HUES6 (cell line): ENCODE data around the gene CDC37L1.

Experiments
- H3K27ac ChIP-seq: 2 replicates; pipeline ENCODE4 v1.7.0; 2013; ENCODE audit warnings: low read depth, mild to moderate bottlenecking, low read length, inconsistent platforms
- H3K27me3 ChIP-seq: 2 replicates; pipeline ENCODE4 v1.6.1; 2013; ENCODE audit warnings: low read length; ENCODE audit not compliant: control insufficient read depth, insufficient read depth
- H3K36me3 ChIP-seq: 2 replicates; pipeline ENCODE4 v1.6.1; 2013; ENCODE audit warnings: low read length; ENCODE audit not compliant: control insufficient read depth, insufficient read depth
- H3K4me1 ChIP-seq: 2 replicates; pipeline ENCODE4 v1.6.1; 2013; ENCODE audit warnings: low read length; ENCODE audit not compliant: control insufficient read depth, insufficient read depth
- H3K4me3 ChIP-seq: 2 replicates; pipeline ENCODE4 v1.5.1; 2013; ENCODE audit warnings: low read depth, low read length
- H3K9ac ChIP-seq: one replicate; pipeline ENCODE4 v1.6.1; 2013; ENCODE audit warnings: mild to moderate bottlenecking, low read length
- H3K9me3 ChIP-seq: 2 replicates; pipeline ENCODE4 v1.6.1; 2013; ENCODE audit warnings: low read depth, low read length; ENCODE audit not compliant: control insufficient read depth, insufficient read depth

The CDC37L1 gene

DNA sequence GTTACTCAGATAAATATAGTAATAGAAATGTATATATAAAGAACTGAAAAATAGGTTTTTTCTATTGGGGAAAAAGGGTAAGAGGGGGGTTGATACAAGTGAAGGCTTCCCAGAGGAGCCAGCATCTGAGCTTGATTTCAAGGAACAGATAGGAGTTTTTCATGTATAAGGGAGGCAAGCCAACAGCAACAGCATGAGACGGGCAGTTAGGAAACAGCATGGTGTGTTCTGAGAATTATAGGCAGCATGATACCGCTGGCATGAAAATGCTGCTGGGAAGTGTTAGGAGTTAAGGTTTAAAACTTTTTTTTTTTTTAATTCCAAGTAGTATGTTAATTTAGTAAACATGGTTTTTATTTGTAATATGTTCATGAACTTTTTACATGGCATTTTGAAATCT lies 9.7 kb downstream of the CDC37L1 start:
- Histone ChIP-seq H3K4me3 (no peak overlapping the region), H3K9ac (no peak overlapping the region), H3K27ac (no peak overlapping the region), H3K9me3 (no peaks in the 10 kb centered on the region), H3K27me3 (no peaks in the 10 kb centered on the region), H3K4me1 (0 out of 2 replicates have a peak, but pooled peaks cover 2% of the 10 kb centered on the region), H3K36me3 (peaks cover 38% of the 10 kb centered on the region)

DNA sequence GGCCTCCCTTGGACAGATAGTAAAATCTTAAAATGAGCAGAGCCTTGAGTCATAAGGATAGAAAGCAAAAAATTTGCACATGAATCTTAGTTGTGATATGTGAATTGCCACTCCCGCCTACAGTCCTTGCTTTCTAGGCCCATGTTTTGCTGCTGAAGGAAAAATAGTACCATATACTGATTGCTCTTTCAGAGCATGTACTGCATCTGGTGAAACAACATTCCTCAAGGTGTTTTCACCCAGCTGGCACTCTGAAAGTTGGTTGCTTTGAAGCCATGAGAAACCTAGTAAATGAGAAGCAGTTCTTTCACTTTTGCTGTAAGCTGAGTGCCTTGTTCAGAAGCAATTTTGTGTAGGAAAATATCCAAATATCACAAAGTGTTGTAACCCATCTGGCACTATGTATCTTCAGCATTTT lies 10.3 kb downstream of the CDC37L1 start:
- Histone ChIP-seq H3K27ac (no peak overlapping the region), H3K4me3 (no peak overlapping the region)

DNA sequence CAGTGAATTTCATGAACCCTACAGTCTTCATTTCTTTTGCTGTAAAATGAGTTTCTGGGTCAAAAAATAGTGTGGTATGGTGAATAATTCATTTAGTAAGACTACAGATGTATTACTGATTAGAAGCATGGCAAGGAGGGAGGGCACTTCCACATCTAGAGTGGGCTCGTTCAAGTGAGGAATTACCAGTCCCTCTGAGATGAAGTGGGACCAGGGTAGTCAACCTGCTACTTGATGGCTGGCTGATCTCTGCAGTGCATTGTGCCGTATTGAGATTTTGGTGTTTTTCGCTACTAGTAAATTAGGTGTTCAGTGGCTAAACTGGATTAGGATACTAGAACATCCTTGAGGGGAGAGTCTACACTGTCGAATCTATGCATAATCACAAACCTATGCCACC lies 10.8 kb downstream of the CDC37L1 start:
- Histone ChIP-seq H3K9ac (no peak overlapping the region), H3K36me3 (peaks cover 36% of the 10 kb centered on the region), H3K27me3 (no peaks in the 10 kb centered on the region), H3K9me3 (no peaks in the 10 kb centered on the region), H3K27ac (no peak overlapping the region), H3K4me3 (no peak overlapping the region), H3K4me1 (0 out of 2 replicates have a peak, but pooled peaks cover 2% of the 10 kb centered on the region)

More for the DNA sequence above, 10.3 kb downstream of the CDC37L1 start:
- Histone ChIP-seq H3K9me3 (no peaks in the 10 kb centered on the region), H3K9ac (no peak overlapping the region), H3K27me3 (no peaks in the 10 kb centered on the region), H3K36me3 (peaks cover 40% of the 10 kb centered on the region), H3K4me1 (0 out of 2 replicates have a peak, but pooled peaks cover 2% of the 10 kb centered on the region)

DNA sequence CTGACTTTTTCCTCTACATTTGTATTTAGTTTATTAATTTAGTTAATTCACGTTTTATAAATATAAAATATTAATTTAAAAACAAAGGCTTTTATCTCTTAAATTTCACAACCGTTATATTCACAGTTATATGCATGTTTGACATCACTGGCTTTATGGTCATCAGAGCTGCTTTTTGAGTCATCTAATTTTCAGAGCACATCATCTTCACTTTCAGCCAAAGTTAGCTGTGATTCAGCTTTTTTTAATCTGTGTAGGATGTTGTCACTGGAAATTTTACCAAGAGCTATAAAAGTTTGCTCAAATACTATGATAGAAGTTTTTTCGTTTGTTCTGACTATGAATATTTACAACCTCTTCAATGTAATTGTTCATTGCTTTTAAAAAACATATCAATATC lies 12.4 kb downstream of the CDC37L1 start:
- Histone ChIP-seq H3K4me1 (0 out of 2 replicates have a peak, but pooled peaks cover 2% of the 10 kb centered on the region), H3K36me3 (peaks cover 23% of the 10 kb centered on the region)

DNA sequence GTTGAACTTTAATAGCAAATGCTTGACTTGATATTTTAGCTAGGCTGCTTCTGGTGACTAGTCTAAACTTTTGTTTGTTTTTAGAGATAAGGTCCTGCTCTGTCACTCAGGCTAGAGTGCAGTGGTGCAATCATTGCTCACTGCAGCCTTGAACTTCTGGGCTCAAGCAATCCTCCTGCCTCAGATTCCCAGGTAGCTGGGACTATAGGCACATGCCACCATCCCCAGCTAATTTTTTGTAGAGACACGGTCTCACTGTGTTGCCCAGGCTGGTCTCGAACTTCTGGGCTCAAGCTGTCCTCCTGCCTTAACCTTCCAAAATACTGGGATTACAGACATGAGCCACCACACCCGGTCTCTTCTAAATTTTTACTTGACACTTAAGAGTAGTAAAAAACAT lies 20.7 kb downstream of the CDC37L1 start:
- Histone ChIP-seq H3K9me3 (no peaks in the 10 kb centered on the region), H3K4me3 (no peak overlapping the region), H3K27me3 (no peaks in the 10 kb centered on the region), H3K9ac (no peak overlapping the region), H3K36me3 (peaks cover 49% of the 10 kb centered on the region), H3K4me1 (no peaks in the 10 kb centered on the region), H3K27ac (no peak overlapping the region)

More for the DNA sequence above, 12.4 kb downstream of the CDC37L1 start:
- Histone ChIP-seq H3K27ac (no peak overlapping the region), H3K9ac (no peak overlapping the region), H3K4me3 (no peak overlapping the region), H3K27me3 (no peaks in the 10 kb centered on the region), H3K9me3 (no peaks in the 10 kb centered on the region)

DNA sequence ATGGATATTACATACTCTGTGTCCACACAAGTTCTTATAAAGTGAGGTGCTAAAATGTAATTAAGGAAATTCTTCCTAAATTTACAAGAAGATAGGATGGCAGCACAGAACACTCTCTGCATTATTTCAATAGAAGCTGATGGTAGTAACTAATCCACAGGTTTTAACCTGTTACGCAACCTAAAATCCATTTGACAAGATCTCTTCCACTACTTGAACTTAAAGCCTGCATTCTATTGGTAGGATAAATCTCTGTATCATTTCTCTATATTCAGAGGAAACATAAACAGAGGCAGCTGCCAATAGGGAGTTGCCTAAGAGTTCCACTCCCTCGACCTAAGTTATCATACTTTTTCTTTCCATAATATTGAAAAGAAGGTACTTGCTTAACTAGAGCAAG lies 21.6 kb downstream of the CDC37L1 start:
- no peak overlapping the region for H3K27ac ChIP-seq
- no peaks in the 10 kb centered on the region for H3K9me3 ChIP-seq
- no peak overlapping the region for H3K9ac ChIP-seq
- no peaks in the 10 kb centered on the region for H3K27me3 ChIP-seq
- no peak overlapping the region for H3K4me3 ChIP-seq
- H3K36me3 ChIP-seq, result peaks cover 51% of the 10 kb centered on the region
- no peaks in the 10 kb centered on the region for H3K4me1 ChIP-seq

DNA sequence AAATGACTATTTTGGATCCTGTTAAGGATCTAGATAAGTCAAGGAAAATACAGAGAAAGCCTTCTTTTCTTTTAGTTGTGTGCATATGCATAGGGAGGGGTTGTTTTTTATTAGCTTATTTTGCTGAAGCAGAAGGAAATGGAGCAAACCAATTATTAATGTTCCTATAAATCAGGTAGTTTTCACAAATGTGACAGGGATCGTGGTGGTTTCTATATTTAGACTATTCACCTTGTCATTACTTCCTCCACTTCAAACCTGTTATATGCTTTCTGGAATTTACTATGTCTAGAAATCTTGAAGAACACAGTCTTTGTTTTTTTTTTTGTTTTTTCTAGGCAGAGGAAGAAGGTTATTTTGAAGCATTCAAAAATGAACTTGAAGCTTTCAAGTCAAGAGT lies 22.2 kb downstream of the CDC37L1 start:
- peaks cover 55% of the 10 kb centered on the region for H3K36me3 ChIP-seq

DNA sequence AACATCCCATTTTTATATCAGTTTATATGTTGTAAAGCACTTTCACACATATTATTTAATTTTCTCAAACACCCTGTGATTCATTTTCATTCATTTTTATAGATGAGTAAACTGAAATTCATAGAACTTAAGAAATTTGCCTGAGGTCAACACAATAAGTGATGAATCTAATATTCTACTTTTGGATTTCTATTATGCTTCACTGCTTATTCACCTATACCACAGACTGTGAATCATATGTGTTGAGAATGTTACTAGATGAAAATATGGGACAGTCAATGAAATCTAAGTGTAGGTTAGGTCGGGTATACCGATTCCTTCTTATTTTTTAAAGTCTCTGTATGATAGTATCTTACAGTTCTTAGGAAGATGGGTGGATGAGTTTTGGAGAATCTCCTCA lies 24.8 kb downstream of the CDC37L1 start:
- H3K4me1 ChIP-seq, result no peaks in the 10 kb centered on the region
- H3K27ac ChIP-seq, result no peak overlapping the region
- H3K9me3 ChIP-seq, result no peaks in the 10 kb centered on the region
- no peak overlapping the region for H3K4me3 ChIP-seq
- peaks cover 48% of the 10 kb centered on the region for H3K36me3 ChIP-seq
- H3K27me3 ChIP-seq, result no peaks in the 10 kb centered on the region
- no peak overlapping the region for H3K9ac ChIP-seq

More for the DNA sequence above, 22.2 kb downstream of the CDC37L1 start:
- Histone ChIP-seq H3K27ac (no peak overlapping the region), H3K27me3 (no peaks in the 10 kb centered on the region), H3K9ac (no peak overlapping the region), H3K9me3 (no peaks in the 10 kb centered on the region), H3K4me3 (no peak overlapping the region), H3K4me1 (no peaks in the 10 kb centered on the region)

DNA sequence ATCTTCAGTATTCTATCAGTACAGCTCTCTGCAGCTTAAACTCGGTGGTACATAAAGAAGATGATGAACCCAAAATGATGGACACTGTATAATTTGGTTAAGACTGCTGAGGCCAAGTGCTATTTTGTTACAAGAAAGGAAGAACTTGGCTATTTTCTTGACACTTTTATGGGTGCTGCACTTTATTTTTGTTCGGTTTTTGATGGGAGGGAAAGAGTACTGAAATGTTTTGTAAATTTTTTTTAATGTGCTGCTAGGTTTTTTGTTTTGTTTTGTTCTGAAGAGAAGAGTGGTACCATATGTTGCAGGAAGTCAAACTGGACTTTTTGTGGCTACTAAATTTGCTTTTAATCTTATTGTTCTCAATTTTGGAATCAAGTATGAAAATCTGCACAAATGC lies 26.7 kb downstream of the CDC37L1 start:
- Histone ChIP-seq H3K9ac (no peak overlapping the region), H3K4me1 (no peaks in the 10 kb centered on the region), H3K4me3 (no peak overlapping the region), H3K27me3 (no peaks in the 10 kb centered on the region), H3K9me3 (no peaks in the 10 kb centered on the region), H3K27ac (no peak overlapping the region), H3K36me3 (peaks cover 47% of the 10 kb centered on the region)

DNA sequence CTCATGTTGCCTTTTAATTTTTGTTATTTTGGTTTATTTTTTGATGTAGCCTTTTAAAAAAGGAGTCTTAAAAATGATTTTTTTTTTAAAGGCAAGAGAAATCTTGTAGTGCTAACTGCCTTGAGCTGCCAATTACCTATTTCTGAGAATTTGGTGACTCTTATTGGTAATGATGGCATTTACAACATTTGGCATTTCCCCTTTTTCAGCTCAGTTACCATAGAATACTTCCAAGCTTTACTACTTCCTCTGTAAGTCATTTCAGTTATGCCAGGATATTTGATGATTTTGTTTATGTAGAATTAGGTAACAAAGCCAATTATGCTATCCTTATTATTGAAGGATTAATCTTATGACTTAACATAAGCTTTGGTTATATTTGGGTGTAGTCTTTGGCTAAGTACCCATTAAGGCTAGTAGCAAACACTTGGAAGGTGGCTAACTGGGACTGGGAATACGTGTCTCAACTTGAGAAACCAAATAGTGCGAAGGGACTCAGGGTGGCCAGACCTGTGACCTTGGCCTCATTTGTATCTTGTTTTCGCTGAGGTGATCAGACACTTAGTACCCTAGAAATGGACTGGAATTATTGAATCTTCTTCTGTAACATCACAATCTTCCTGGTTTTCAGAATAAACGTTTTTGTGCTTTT lies 27.7 kb downstream of the CDC37L1 start:
- Histone ChIP-seq H3K9ac (no peak overlapping the region), H3K9me3 (no peaks in the 10 kb centered on the region), H3K4me3 (no peak overlapping the region), H3K27ac (no peak overlapping the region), H3K36me3 (peaks cover 38% of the 10 kb centered on the region), H3K27me3 (no peaks in the 10 kb centered on the region), H3K4me1 (no peaks in the 10 kb centered on the region)

DNA sequence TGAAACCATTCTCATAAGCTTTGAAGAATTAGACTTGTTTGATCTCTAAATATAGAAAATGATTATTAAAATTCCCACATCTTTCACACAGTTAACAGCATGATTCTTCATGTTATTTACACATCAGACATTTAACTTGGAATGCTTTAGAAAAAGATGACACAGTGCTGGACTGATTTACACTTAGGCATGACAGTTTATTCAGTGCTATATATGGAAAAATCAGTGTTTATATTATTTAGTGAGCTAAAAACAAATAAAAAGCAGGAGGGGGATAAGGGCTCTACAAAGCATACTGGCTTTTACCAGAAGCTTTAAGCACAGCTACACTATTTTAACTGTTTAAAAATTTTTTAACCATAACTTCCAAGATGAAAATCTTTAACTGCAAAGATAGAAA lies 30.0 kb downstream of the CDC37L1 start:
- Histone ChIP-seq H3K27ac (no peak overlapping the region), H3K27me3 (no peaks in the 10 kb centered on the region), H3K9me3 (no peaks in the 10 kb centered on the region), H3K9ac (no peak overlapping the region), H3K4me1 (no peaks in the 10 kb centered on the region), H3K4me3 (no peak overlapping the region), H3K36me3 (peaks cover 42% of the 10 kb centered on the region)
